Measurements from ENCODE around the gene IGF1R. TPM values are rescaled to one million over a fixed set of nuclear protein-coding genes. Genes with fewer than 3 reads are reported as not detected.
A peak's percentile ranks its signal among the peaks of the same experiment; 100 is the strongest.

Gene IGF1R
- total and polyA plus RNA-seq, 2 of the 13 experiments (the other 11 are each of a cell fraction or from before 2014, with no cell fraction given) = 15.9 to 18.4 TPM

DNA sequence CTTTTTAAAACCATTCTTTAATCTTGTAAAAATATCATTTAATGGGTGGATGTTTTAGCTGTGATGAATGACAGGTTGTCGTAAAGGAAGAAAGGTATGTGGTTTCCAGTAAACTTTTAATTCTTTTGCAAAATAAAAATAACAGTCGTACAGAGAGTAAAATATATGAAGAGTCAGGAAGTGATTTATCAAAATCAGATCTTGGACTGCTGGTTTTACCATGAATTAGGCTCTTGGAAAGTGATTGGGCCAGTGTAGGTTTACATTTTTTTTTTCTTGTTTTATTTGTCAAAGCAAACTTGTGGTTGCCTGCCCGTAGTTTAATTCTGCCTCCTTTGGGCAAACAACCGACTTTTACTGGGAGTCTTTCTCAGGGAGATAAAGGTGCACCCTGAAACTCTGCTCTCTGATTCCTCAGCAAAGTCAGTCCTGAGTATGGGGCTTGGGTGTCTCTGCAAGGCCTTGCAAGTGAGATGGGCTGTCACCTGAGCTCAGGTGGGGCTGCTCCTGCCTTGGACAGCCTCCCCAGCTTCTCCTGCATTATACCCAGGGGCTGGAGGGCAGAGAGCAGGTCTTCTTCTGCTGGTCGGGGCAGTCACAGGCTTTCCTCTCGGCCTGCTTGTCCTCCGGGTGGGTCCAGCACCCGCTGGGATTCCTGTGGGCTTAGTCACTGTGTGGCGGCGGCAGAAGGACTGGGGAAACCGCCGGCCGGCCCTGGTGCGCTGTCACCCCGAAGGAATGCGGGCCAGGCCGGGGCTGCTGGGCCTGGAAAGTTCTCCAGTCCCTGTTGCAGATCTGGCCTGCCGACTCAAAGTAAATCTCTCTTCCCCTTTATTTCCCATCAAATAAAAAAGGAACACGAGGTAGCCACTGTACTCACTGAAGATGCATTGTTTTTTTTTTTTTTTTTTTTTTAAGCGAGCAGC lies 79.0 kb downstream of the IGF1R start (continued):
- TF ChIP-seq, protein P1, sequence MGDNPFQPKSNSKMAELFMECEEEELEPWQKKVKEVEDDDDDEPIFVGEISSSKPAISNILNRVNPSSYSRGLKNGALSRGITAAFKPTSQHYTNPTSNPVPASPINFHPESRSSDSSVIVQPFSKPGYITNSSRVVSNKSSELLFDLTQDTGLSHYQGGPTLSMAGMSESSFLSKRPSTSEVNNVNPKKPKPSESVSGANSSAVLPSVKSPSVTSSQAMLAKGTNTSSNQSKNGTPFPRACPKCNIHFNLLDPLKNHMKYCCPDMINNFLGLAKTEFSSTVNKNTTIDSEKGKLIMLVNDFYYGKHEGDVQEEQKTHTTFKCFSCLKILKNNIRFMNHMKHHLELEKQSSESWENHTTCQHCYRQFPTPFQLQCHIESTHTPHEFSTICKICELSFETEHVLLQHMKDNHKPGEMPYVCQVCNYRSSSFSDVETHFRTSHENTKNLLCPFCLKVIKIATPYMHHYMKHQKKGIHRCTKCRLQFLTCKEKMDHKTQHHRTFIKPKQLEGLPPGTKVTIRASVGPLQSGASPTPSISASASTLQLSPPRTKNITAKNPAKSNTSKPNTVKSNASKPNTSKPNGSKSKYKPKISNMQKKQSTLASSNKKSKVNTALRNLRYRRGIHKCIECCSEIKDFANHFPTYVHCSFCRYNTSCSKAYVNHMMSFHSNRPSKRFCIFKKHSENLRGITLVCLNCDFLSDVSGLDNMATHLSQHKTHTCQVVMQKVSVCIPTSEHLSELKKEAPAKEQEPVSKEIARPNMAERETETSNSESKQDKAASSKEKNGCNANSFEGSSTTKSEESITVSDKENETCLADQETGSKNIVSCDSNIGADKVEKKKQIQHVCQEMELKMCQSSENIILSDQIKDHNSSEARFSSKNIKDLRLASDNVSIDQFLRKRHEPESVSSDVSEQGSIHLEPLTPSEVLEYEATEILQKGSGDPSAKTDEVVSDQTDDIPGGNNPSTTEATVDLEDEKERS (CRISPR knock-in tag; IDR thresholded peaks at IDR 0.05) = no peak
- no peak for TF ChIP-seq NFRKB (IDR thresholded peaks at IDR 0.05)
- TF ChIP-seq, protein P2, sequence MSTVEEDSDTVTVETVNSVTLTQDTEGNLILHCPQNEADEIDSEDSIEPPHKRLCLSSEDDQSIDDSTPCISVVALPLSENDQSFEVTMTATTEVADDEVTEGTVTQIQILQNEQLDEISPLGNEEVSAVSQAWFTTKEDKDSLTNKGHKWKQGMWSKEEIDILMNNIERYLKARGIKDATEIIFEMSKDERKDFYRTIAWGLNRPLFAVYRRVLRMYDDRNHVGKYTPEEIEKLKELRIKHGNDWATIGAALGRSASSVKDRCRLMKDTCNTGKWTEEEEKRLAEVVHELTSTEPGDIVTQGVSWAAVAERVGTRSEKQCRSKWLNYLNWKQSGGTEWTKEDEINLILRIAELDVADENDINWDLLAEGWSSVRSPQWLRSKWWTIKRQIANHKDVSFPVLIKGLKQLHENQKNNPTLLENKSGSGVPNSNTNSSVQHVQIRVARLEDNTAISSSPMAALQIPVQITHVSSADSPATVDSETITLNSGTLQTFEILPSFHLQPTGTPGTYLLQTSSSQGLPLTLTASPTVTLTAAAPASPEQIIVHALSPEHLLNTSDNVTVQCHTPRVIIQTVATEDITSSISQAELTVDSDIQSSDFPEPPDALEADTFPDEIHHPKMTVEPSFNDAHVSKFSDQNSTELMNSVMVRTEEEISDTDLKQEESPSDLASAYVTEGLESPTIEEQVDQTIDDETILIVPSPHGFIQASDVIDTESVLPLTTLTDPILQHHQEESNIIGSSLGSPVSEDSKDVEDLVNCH (CRISPR knock-in tag; IDR thresholded peaks at IDR 0.05) = no peak
- no peak for TF ChIP-seq RBFOX2 (IDR thresholded peaks at IDR 0.05; ENCODE audit: low read depth, low read length)
- no peak for TF ChIP-seq TOE1 (CRISPR knock-in tag; IDR thresholded peaks at IDR 0.05)
- TF ChIP-seq SP1 (IDR thresholded peaks at IDR 0.05) = no peak
- no peak for TF ChIP-seq SP1 (CRISPR knock-in tag; IDR thresholded peaks at IDR 0.05)
- no peak for TF ChIP-seq ZNF670 (CRISPR knock-in tag; IDR thresholded peaks at IDR 0.05; ENCODE audit: borderline replicate concordance)
- no peak for TF ChIP-seq TGIF2 (CRISPR knock-in tag; IDR thresholded peaks at IDR 0.05)
- TF ChIP-seq, protein P3, sequence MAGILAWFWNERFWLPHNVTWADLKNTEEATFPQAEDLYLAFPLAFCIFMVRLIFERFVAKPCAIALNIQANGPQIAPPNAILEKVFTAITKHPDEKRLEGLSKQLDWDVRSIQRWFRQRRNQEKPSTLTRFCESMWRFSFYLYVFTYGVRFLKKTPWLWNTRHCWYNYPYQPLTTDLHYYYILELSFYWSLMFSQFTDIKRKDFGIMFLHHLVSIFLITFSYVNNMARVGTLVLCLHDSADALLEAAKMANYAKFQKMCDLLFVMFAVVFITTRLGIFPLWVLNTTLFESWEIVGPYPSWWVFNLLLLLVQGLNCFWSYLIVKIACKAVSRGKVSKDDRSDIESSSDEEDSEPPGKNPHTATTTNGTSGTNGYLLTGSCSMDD (CRISPR knock-in tag; IDR thresholded peaks at IDR 0.05) = no peak
- TF ChIP-seq, protein P4, sequence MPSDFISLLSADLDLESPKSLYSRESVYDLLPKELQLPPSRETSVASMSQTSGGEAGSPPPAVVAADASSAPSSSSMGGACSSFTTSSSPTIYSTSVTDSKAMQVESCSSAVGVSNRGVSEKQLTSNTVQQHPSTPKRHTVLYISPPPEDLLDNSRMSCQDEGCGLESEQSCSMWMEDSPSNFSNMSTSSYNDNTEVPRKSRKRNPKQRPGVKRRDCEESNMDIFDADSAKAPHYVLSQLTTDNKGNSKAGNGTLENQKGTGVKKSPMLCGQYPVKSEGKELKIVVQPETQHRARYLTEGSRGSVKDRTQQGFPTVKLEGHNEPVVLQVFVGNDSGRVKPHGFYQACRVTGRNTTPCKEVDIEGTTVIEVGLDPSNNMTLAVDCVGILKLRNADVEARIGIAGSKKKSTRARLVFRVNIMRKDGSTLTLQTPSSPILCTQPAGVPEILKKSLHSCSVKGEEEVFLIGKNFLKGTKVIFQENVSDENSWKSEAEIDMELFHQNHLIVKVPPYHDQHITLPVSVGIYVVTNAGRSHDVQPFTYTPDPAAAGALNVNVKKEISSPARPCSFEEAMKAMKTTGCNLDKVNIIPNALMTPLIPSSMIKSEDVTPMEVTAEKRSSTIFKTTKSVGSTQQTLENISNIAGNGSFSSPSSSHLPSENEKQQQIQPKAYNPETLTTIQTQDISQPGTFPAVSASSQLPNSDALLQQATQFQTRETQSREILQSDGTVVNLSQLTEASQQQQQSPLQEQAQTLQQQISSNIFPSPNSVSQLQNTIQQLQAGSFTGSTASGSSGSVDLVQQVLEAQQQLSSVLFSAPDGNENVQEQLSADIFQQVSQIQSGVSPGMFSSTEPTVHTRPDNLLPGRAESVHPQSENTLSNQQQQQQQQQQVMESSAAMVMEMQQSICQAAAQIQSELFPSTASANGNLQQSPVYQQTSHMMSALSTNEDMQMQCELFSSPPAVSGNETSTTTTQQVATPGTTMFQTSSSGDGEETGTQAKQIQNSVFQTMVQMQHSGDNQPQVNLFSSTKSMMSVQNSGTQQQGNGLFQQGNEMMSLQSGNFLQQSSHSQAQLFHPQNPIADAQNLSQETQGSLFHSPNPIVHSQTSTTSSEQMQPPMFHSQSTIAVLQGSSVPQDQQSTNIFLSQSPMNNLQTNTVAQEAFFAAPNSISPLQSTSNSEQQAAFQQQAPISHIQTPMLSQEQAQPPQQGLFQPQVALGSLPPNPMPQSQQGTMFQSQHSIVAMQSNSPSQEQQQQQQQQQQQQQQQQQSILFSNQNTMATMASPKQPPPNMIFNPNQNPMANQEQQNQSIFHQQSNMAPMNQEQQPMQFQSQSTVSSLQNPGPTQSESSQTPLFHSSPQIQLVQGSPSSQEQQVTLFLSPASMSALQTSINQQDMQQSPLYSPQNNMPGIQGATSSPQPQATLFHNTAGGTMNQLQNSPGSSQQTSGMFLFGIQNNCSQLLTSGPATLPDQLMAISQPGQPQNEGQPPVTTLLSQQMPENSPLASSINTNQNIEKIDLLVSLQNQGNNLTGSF (CRISPR knock-in tag; IDR thresholded peaks at IDR 0.05) = no peak; the same call in 1 of the 2 replicates
- peak; percentile 80; the same call in 1 of the 2 replicates for TF ChIP-seq ZNF598 (CRISPR knock-in tag; IDR thresholded peaks at IDR 0.05; ENCODE audit: borderline replicate concordance)
- TF ChIP-seq JUN (CRISPR knock-in tag; IDR thresholded peaks at IDR 0.05) = peak; percentile 93
- TF ChIP-seq, protein P5, sequence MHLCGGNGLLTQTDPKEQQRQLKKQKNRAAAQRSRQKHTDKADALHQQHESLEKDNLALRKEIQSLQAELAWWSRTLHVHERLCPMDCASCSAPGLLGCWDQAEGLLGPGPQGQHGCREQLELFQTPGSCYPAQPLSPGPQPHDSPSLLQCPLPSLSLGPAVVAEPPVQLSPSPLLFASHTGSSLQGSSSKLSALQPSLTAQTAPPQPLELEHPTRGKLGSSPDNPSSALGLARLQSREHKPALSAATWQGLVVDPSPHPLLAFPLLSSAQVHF (CRISPR knock-in tag; IDR thresholded peaks at IDR 0.05) = no peak
